LNCaP clone FGC (cell line): Measurements from ENCODE around the gene CREB5.

Experiments
- DNase-seq: peaks from one replicate; pipeline ENCODE4 v3.0.0-alpha.2; 2011; ENCODE audit warnings: low read depth
- H3K4me3 ChIP-seq: 2 replicates; pipeline ENCODE4 v1.5.1; 2011; ENCODE audit warnings: mild to moderate bottlenecking, low read depth, low read length, control low read depth
- CTCF ChIP-seq: IDR thresholded peaks from 2 replicates; pipeline ENCODE4 v1.5.1; 2012; ENCODE audit warnings: mild to moderate bottlenecking; ENCODE audit not compliant: control insufficient read depth, insufficient read depth; ENCODE audit errors: extremely low read depth

Gene CREB5

GRCh38 chr7:28865601-28866144 is 453.4 kb downstream of the CREB5 start:
- DNase-seq: no peak
- H3K4me3 ChIP-seq: no peak overlapping the region
- no peak for TF ChIP-seq CTCF

GRCh38 chr7:28868712-28869111 is 456.4 kb downstream of the CREB5 start:
- TF ChIP-seq CTCF: no peak
- H3K4me3 ChIP-seq: no peak overlapping the region
- no peak for DNase-seq

- TF ChIP-seq CTCF: no peak
- DNase-seq: no peak
- no peak overlapping the region for H3K4me3 ChIP-seq
Observed at GRCh38 chr7:28871077-28871476, 458.8 kb downstream of the CREB5 start.

- TF ChIP-seq CTCF: no peak
- DNase-seq: no peak
- H3K4me3 ChIP-seq: no peak overlapping the region
Observed at GRCh38 chr7:28871631-28872030, 459.3 kb downstream of the CREB5 start.

GRCh38 chr7:28872226-28872625 is 459.9 kb downstream of the CREB5 start:
- no peak for DNase-seq
- no peak overlapping the region for H3K4me3 ChIP-seq
- no peak for TF ChIP-seq CTCF

GRCh38 chr7:28873365-28873764 is 461.0 kb downstream of the CREB5 start:
- TF ChIP-seq CTCF: no peak
- no peak for DNase-seq
- no peak overlapping the region for H3K4me3 ChIP-seq

- no peak for TF ChIP-seq CTCF
- DNase-seq: no peak
- H3K4me3 ChIP-seq: no peak overlapping the region
Observed at GRCh38 chr7:28874001-28874400, 461.7 kb downstream of the CREB5 start.
